Heart right ventricle (tissue), 16 donors: ENCODE data around the gene CEP68. TPM values are rescaled to one million over a fixed set of nuclear protein-coding genes. Genes with fewer than 3 reads are reported as not detected.

Source experiments
- ATAC-seq, 8 donors: fragments of 200-7000 bp; cut with Tn5 transposase; one replicate each; pipeline ENCODE4 v1.9.1; 2020; ENCODE audit warnings: mild to moderate bottlenecking in 8 of 8, moderate library complexity in 8 of 8, moderate number of reproducible peaks in 1 of 8
- DNase-seq, 2 donors: peaks; one replicate each; pipeline ENCODE4 v3.0.0-alpha.2; 2020
- H3K27ac ChIP-seq, 10 donors: fragments of 200-600 bp; sonication (generic) in 2 of 10; one replicate each; pipeline versions ENCODE4 v1.5.0 to v1.8.0; 2020 to 2022; ENCODE audit warnings: mild to moderate bottlenecking in 3 of 10
- H3K27me3 ChIP-seq, 7 donors: fragments of 200-600 bp; one replicate each; pipeline ENCODE4 v1.8.0; 2021 to 2022; ENCODE audit warnings: mild to moderate bottlenecking in 2 of 7
- H3K36me3 ChIP-seq, 9 donors: fragments of 200-600 bp; sonication (generic) in 1 of 9; one replicate each; pipeline versions ENCODE4 v1.5.0 to v1.8.0; 2020 to 2022; ENCODE audit warnings: mild to moderate bottlenecking in 2 of 9
- H3K4me1 ChIP-seq, 9 donors: fragments of 200-600 bp; sonication (generic) in 1 of 9; one replicate each; pipeline versions ENCODE4 v1.5.0 to v1.8.0; 2020 to 2022; ENCODE audit warnings: mild to moderate bottlenecking in 4 of 9
- H3K4me3 ChIP-seq, 10 donors: fragments of 200-600 bp; sonication (generic) in 2 of 10; one replicate each; pipeline versions ENCODE4 v1.5.0 to v1.8.0; 2020 to 2022; ENCODE audit warnings: mild to moderate bottlenecking in 7 of 10, moderate library complexity in 2 of 10
- H3K9me3 ChIP-seq, 11 donors: fragments of 200-600 bp in 10 of 11; sonication (generic) in 2 of 11; one replicate each; pipeline versions ENCODE4 v1.5.0 to v1.8.0; 2013 to 2022; ENCODE audit warnings: mild to moderate bottlenecking in 2 of 11, control low read depth in 1 of 11, moderate library complexity in 1 of 11
- whole genome bisulfite sequencing, 2 donors: extraction: QIAGEN DNeasy Blood & Tissue Kit; methylation state at CpG; one replicate each; pipeline ENCODE4 v1.1.7; 2013; ENCODE audit warnings: inconsistent platforms in 1 of 2; 5-methylcytosine and 5-hydroxymethylcytosine counted together
- intact Hi-C, 10 donors: fragments of 100-400 bp; cut with DNase I; formaldehyde crosslinking; loops; one replicate each; pipeline versions ENCODE4 v1.11.1 to v1.14.2; 2022
- polyA plus RNA-seq, 2 donors: library from polyadenylated mRNA; stranded (reverse); fragments of 200-250 nt; gene quantifications; one replicate each; pipeline ENCODE4 v1.2.3, GENCODE V29; 2013
- total RNA-seq, 10 donors: library from RNA; stranded (reverse); fragmentation: NEBNext Ultra II Directional in 3 of 10; extraction: Animal tissue kit (Norgen Biotek cat#: 25700) in 3 of 10; gene quantifications; one replicate each; pipeline versions ENCODE4 v1.2.1 to v1.2.4, GENCODE V29; 2021 to 2023
- TF ChIP-seq, protein P1 (sequence below), 9 donors: fragments of 200-600 bp; sonication (generic) in 2 of 9; IDR thresholded peaks; one replicate each; pipeline versions ENCODE4 v1.5.0 to v1.8.0; 2021 to 2022; ENCODE audit warnings: antibody characterized with exemption in 9 of 9, mild to moderate bottlenecking in 5 of 9, moderate library complexity in 1 of 9
- donor health status: Arrhythmogenic right ventricular cardiomyopathy.
- donor health status: ischemic (EF 13 %, LVEDD 7.1; RV severe dilation, severe dysfunction).
- donor health status: healthy with polysubstance abuse.
- donor health status: DM: no; HTN: yes; CAD: no.
- donor health status: DM: no; HTN: no; CAD: no.
- donor health status: ischemic (EF 25% LVEDD 6.9; RV normal size, moderate dysfunction).
- donor health status: ischemic (EF 25% LVEDD 5.7; RV mildly dilated, moderate dysfunction).
- donor health status: healthy.
- donor health status: DM: yes; HTN: yes; CAD: no.
- donor health status: Ischemic cardiomyopathy.
- donor health status: ischemic (EF 35%, LVEDD 5.7; RV mildly dilated, moderate dysfunction).
- donor health status: nonischemic (EF 11% LVEDD 7.7; RV severe dilation, severe dysfunction).
- donor health status: DM: yes; HTN: yes; CAD: no.
- donor health status: PGD.
- donor health status: ischemic (EF 29% LVEDD 5.4; RV normal size, mild dysfunction).
- donor health status: nonischemic (EF 23%, LVEDD 6.1; RV moderate dilation, normal function).

CEP68 gene
- total and polyA plus RNA-seq, 12 donors = 4.3 to 28.4 (median 19.9) TPM

DNA sequence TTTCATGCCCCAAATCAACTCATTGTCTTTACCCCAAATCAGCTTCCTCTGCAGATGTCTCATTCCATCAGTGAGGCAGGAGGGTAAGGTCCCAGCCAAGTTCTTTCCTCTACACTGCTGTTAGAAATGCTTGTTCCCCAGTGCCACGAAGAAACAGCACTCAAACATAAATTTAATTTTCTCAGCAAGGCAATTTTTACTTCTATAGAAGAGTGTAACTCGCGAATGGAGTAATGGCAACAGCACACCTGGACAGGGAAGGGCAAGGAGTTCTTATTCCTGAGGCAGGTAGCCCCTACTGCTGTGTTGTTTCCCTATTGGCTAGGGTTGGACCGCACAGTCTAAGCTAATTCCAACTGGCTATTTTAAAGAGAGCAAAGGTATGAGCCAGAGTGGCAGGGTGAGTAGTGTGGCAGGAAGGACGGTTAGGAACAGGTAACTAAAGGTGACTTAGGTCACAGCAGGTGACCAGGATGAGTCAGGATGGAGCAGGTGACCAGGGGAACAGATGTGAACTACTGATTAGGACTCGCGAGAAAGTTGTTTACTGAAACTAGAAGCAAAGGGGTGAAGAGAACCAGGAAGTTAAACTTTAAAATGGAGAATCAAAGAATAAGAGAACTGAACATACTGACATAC, 12.0 kb upstream of the CEP68 start:
- ATAC-seq (no peak), DNase-seq (no peak)
- no peak overlapping the region for H3K4me3 ChIP-seq
- TF ChIP-seq, protein P1, sequence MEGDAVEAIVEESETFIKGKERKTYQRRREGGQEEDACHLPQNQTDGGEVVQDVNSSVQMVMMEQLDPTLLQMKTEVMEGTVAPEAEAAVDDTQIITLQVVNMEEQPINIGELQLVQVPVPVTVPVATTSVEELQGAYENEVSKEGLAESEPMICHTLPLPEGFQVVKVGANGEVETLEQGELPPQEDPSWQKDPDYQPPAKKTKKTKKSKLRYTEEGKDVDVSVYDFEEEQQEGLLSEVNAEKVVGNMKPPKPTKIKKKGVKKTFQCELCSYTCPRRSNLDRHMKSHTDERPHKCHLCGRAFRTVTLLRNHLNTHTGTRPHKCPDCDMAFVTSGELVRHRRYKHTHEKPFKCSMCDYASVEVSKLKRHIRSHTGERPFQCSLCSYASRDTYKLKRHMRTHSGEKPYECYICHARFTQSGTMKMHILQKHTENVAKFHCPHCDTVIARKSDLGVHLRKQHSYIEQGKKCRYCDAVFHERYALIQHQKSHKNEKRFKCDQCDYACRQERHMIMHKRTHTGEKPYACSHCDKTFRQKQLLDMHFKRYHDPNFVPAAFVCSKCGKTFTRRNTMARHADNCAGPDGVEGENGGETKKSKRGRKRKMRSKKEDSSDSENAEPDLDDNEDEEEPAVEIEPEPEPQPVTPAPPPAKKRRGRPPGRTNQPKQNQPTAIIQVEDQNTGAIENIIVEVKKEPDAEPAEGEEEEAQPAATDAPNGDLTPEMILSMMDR (IDR thresholded peaks at IDR 0.05) = no peak
- H3K9me3 ChIP-seq = peaks cover 0 to 19% (median 0%) of the 10 kb centered on the region in 11 donors
- peaks cover 0 to 5% (median 0%) of the 10 kb centered on the region in 9 donors for H3K36me3 ChIP-seq
- peak overlapping the region in 3 of 10 donors; percentile 55 to 79 (median 68) for H3K27ac ChIP-seq
- 93 to 96% methylated on average over 7 of the region's 7 CpGs for WGBS, 2 donors
- H3K27me3 ChIP-seq = no peaks in the 10 kb centered on the region
- intact Hi-C loops = loop anchor here in 4 of 10 donors (2.0 to 5.0 kb wide), 3 partner anchors 57 to 127 kb away; partner anchors contain the start of gene SLC1A4 (in 2 of the 4)
- H3K4me1 ChIP-seq = peaks cover 0 to 34% (median 15%) of the 10 kb centered on the region in 9 donors

- intact Hi-C loops = loop anchor here in 1 of 10 donors (2.0 kb wide), 1 partner anchor 129 kb away; no protein-coding TSS in a partner anchor
- Histone ChIP-seq H3K27me3 (no peaks in the 10 kb centered on the region), H3K4me1 (peaks cover 0 to 28% (median 9%) of the 10 kb centered on the region in 9 donors), H3K36me3 (peaks cover 0 to 5% (median 0%) of the 10 kb centered on the region in 9 donors), H3K4me3 (no peak overlapping the region), H3K27ac (no peak overlapping the region), H3K9me3 (peaks cover 0 to 19% (median 0%) of the 10 kb centered on the region in 11 donors)
- TF ChIP-seq, protein P1 (IDR thresholded peaks at IDR 0.05) = no peak
- 78 to 83% methylated on average over 10 of the region's 10 CpGs for WGBS, 2 donors
- DNase-seq (no peak), ATAC-seq (no peak)
These were observed 10.6 kb upstream of the CEP68 start for GRCh38 chr2:65045651-65046050.

DNA sequence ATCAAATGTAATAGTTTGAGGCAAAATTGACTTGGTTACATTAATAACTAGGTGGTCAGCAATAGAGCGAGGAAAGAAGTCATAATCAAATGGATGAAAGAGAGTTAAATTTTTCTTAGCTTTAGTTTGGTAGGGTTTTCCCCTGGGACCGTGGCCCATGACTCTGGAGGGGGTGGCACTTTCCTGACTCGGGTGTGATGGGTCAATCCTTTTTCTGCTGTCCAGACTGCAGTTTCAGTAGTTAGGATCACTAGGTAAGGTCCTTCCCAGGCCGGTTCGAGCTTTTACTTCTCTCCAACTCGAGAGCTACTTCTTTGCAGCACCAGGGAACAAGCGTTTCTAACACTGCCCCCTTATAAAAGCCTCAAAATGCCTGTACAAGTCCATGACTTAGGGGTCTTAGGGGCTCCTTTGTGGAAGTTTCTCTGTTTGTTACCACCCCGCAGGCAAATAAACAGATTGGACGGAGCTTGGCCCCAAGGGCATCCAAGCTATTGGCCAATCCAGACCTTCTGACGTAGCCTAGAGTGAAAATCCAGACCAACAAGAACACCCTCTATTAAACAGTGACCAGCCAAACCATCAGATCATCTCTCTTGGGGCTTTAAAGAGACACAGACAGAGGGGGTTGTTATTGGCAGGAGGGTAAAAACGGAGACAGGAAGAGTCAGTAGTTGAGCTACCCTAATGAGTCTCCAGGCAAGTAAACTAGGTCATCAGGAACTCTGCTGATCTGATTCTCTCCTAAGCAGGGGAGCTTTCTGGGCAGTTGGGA, 9.4 kb upstream of the CEP68 start:
- H3K9me3 ChIP-seq = peaks cover 0 to 19% (median 0%) of the 10 kb centered on the region in 11 donors
- 75 to 80% methylated on average over 11 of the region's 11 CpGs for WGBS, 2 donors
- intact Hi-C loops = no loop called here
- H3K27ac ChIP-seq = peak overlapping the region in 4 of 10 donors; percentile 13 to 61 (median 30)
- ATAC-seq (peak; percentile 50 to 94 (median 76)), DNase-seq (peak in 1 of 2 donors; percentile 24)
- H3K27me3 ChIP-seq = no peaks in the 10 kb centered on the region
- TF ChIP-seq, protein P1 (IDR thresholded peaks at IDR 0.05) = no peak
- H3K36me3 ChIP-seq = peaks cover 0 to 5% (median 0%) of the 10 kb centered on the region in 9 donors
- H3K4me3 ChIP-seq = peak overlapping the region in 1 of 10 donors; percentile 1
- peaks cover 0 to 26% (median 9%) of the 10 kb centered on the region in 9 donors for H3K4me1 ChIP-seq

DNA sequence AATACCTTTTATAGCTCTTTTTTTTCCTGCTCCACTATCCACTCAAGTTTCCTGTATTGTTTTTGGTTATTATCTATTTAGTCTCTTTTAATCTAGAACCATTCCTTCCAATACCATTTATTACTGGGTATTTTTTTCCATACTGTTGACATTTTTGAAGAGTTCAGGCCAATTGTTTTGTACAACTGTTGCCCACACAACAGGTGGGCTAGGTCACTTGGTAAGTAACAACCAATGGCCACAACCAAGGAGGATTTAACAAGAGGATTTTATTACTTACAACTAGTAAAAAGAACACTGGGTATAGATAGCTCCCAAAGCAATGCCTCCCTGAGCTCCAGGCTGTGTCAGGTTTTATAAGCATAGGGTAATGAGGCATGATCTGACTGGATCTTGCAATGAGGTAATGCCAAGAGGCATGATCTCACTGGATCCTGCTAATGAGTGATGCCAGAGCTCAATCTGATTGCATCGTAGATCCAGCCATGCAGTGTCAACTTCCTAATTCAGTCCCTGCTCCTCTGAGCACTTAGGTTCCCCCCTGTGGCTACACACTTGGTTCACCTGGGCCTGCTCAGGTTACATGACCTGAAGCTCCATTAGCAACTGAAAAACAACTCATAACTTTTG, 7.1 kb upstream of the CEP68 start:
- TF ChIP-seq, protein P1 (IDR thresholded peaks at IDR 0.05) = no peak
- DNase-seq = no peak
- 84 to 98% methylated on average over 1 of the region's 1 CpG for WGBS, 2 donors
- no peak for ATAC-seq
- Histone ChIP-seq H3K4me3 (no peak overlapping the region), H3K4me1 (peaks cover 0 to 32% (median 0%) of the 10 kb centered on the region in 9 donors), H3K27ac (no peak overlapping the region), H3K36me3 (no peaks in the 10 kb centered on the region), H3K27me3 (no peaks in the 10 kb centered on the region), H3K9me3 (peaks cover 0 to 9% (median 0%) of the 10 kb centered on the region in 11 donors)
- intact Hi-C loops = no loop called here
